Chondrocyte (in vitro differentiated cells): Measurements from ENCODE around the gene OR2S2. TPM values are rescaled to one million over a fixed set of nuclear protein-coding genes. Genes with fewer than 3 reads are reported as not detected.
"Not testable (repeated sequence)": the region's sequence is repeated elsewhere in the genome, so short reads cannot be mapped to it uniquely, and the experiment has no call there.

Experiments
- DNase-seq: peaks from one replicate; pipeline ENCODE4 v3.0.0; 2021; ENCODE audit warnings: mixed read lengths, low spot score
- H3K27ac Mint-ChIP-seq: one replicate; pipeline ENCODE4 v1.8.0; 2021; ENCODE audit warnings: mild to moderate bottlenecking, moderate library complexity, mixed read lengths; ENCODE audit not compliant: unreplicated experiment
- H3K27me3 Mint-ChIP-seq: 2 replicates; pipeline ENCODE4 v1.8.0; 2021; ENCODE audit warnings: low read depth, mixed read lengths
- H3K36me3 Mint-ChIP-seq: 2 replicates; pipeline ENCODE4 v1.8.0; 2021; ENCODE audit warnings: low read depth, mixed read lengths
- H3K4me1 Mint-ChIP-seq: 2 replicates; pipeline ENCODE4 v1.8.0; 2021; ENCODE audit warnings: low read depth, mild to moderate bottlenecking, mixed read lengths
- H3K4me3 Mint-ChIP-seq: one replicate; pipeline ENCODE4 v1.8.0; 2021; ENCODE audit warnings: mild to moderate bottlenecking, moderate library complexity, mixed read lengths; ENCODE audit not compliant: unreplicated experiment
- H3K9me3 Mint-ChIP-seq: 2 replicates; pipeline ENCODE4 v1.8.0; 2021; ENCODE audit warnings: low read depth, mixed read lengths
- total RNA-seq: library from RNA; stranded (reverse); gene quantifications from 3 replicates; pipeline ENCODE4 v1.2.1, GENCODE V29; 2021
- TF ChIP-seq, protein P1 (sequence below): fragments of 200-600 bp; sonication (generic); IDR thresholded peaks from 2 replicates; pipeline ENCODE4 v1.5.0; 2021; ENCODE audit warnings: antibody characterized with exemption, mild to moderate bottlenecking, moderate library complexity

Gene OR2S2
- total RNA-seq, 1 donor from 2014 or later: not detected

DNA sequence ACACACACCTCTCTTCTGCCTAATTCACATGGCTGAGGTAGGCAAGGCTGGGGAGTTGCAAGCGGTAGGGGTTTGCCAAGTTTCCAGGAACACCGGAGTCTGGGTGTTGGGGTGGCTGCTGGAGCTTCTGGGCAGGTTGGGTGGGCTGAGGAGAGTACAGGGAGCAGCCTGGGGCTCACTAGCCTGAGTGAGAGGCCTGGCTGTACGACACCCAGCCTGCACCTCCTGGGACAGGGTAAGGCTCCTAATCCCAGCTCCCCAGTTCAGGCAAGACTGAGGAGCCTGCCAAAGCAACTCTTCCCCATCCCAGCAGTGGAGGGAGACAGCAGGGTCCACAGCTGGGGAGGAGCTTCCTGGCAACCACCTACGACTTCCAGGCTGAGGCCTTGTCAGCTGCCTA lies 40.7 kb downstream of the OR2S2 start:
- Mint-ChIP-seq H3K4me3 (no peak overlapping the region), H3K4me1 (peaks cover 39% of the 10 kb centered on the region), H3K9me3 (no peaks in the 10 kb centered on the region), H3K27ac (no peak overlapping the region), H3K36me3 (no peaks in the 10 kb centered on the region), H3K27me3 (no peaks in the 10 kb centered on the region)
- TF ChIP-seq, protein P1, sequence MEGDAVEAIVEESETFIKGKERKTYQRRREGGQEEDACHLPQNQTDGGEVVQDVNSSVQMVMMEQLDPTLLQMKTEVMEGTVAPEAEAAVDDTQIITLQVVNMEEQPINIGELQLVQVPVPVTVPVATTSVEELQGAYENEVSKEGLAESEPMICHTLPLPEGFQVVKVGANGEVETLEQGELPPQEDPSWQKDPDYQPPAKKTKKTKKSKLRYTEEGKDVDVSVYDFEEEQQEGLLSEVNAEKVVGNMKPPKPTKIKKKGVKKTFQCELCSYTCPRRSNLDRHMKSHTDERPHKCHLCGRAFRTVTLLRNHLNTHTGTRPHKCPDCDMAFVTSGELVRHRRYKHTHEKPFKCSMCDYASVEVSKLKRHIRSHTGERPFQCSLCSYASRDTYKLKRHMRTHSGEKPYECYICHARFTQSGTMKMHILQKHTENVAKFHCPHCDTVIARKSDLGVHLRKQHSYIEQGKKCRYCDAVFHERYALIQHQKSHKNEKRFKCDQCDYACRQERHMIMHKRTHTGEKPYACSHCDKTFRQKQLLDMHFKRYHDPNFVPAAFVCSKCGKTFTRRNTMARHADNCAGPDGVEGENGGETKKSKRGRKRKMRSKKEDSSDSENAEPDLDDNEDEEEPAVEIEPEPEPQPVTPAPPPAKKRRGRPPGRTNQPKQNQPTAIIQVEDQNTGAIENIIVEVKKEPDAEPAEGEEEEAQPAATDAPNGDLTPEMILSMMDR: no peak
- DNase-seq: no peak

DNA sequence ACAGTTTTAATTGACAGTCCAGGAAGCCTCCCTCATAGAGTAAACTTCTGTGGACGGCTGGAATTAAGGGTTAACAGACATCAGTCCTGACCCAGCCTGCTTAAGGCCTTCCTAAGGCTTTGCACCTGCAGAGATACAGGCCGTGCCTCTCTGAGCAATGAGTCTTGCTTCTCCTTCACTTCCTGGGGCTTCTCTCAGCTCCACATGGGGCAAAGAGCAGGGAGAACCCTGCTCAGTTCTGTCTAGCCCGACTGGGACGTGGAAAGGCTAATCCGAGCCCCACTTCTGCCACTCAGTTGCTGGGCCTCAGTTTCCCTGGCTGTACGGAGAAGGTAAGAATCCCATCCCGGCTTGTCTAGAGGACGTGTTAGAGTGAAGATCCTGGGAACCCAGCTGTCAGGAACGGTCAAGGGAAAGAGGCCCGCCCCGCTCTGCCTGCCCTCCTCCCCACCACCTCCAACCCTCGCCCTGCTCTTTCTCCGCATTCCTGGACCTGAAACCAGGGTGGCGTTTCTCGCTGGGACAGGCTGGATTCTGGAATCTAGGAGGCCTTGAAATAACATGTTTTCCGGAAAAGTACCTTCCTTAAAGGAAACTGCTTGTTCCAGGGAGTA lies 42.2 kb downstream of the OR2S2 start:
- H3K4me3 Mint-ChIP-seq: no peak overlapping the region
- TF ChIP-seq, protein P1: no peak
- no peak overlapping the region for H3K27ac Mint-ChIP-seq
- H3K4me1 Mint-ChIP-seq: peaks cover 44% of the 10 kb centered on the region
- no peaks in the 10 kb centered on the region for H3K9me3 Mint-ChIP-seq
- H3K27me3 Mint-ChIP-seq: no peaks in the 10 kb centered on the region
- DNase-seq: no peak
- no peaks in the 10 kb centered on the region for H3K36me3 Mint-ChIP-seq

DNA sequence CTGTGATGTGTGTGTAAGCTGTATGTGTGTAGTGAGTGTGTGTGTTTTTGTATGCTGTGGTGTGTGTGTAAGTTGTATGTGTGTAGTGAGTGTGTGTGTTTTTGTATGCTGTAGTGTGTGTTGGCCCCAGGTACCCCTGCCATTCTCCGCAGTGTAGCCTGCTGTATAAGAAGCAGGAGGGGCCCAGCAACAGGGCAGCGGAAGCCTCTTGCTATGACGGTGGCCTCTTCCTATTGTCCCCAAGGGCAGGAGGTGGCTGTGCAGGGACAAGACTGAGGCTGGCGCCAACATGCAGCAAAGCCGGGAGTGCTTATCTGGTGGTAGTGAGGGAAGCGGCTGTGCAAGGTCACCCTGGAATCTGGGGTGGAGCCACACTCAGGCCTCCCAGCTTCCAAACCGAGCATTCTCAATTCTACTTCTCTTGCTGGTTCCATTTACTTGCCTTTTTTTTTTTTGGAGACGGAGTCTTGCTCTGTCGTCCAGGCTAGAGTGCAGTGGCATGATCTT lies 43.6 kb downstream of the OR2S2 start:
- H3K4me1 Mint-ChIP-seq: peaks cover 46% of the 10 kb centered on the region
- H3K36me3 Mint-ChIP-seq: no peaks in the 10 kb centered on the region
- H3K27ac Mint-ChIP-seq: no peak overlapping the region

GRCh38 chr9:35913429-35913828 lies 44.5 kb downstream of the OR2S2 start:
- H3K4me1 Mint-ChIP-seq: peaks cover 46% of the 10 kb centered on the region
- H3K27me3 Mint-ChIP-seq, H3K27ac Mint-ChIP-seq, H3K9me3 Mint-ChIP-seq, H3K4me3 Mint-ChIP-seq, H3K36me3 Mint-ChIP-seq, DNase-seq: not testable (repeated sequence)

More for the DNA sequence above, 43.6 kb downstream of the OR2S2 start:
- no peak overlapping the region for H3K4me3 Mint-ChIP-seq
- no peak for DNase-seq
- no peaks in the 10 kb centered on the region for H3K27me3 Mint-ChIP-seq
- no peaks in the 10 kb centered on the region for H3K9me3 Mint-ChIP-seq
- TF ChIP-seq, protein P1: no peak

- H3K4me1 Mint-ChIP-seq: peaks cover 48% of the 10 kb centered on the region
These were observed 45.1 kb downstream of the OR2S2 start for GRCh38 chr9:35912791-35913400.

More at GRCh38 chr9:35912791-35913400, 45.1 kb downstream of the OR2S2 start:
- TF ChIP-seq, protein P1: no peak
- Mint-ChIP-seq H3K36me3 (no peaks in the 10 kb centered on the region), H3K9me3 (no peaks in the 10 kb centered on the region), H3K27me3 (no peaks in the 10 kb centered on the region), H3K27ac (no peak overlapping the region), H3K4me3 (no peak overlapping the region)
- no peak for DNase-seq
